HG02870 (cell line): ENCODE results near the gene MIS18A.

Experiments
- ATAC-seq: cut with Tn5 transposase; IDR thresholded peaks from one replicate; pipeline ENCODE4 v1.9.1; 2021; ENCODE audit warnings: mild to moderate bottlenecking, moderate library complexity; ENCODE audit not compliant: unreplicated experiment

The MIS18A gene

GRCh38 chr21:32256873-32257620 lies 21.8 kb downstream of the MIS18A start:
- ATAC-seq, result no peak

GRCh38 chr21:32256251-32256650 lies 22.6 kb downstream of the MIS18A start:
- ATAC-seq, result no peak

- no peak for ATAC-seq
These were observed 25.6 kb downstream of the MIS18A start for GRCh38 chr21:32253215-32253641.

GRCh38 chr21:32252136-32252535 lies 26.7 kb downstream of the MIS18A start:
- no peak for ATAC-seq

GRCh38 chr21:32249511-32250280 lies 29.2 kb downstream of the MIS18A start:
- ATAC-seq, result no peak

DNA sequence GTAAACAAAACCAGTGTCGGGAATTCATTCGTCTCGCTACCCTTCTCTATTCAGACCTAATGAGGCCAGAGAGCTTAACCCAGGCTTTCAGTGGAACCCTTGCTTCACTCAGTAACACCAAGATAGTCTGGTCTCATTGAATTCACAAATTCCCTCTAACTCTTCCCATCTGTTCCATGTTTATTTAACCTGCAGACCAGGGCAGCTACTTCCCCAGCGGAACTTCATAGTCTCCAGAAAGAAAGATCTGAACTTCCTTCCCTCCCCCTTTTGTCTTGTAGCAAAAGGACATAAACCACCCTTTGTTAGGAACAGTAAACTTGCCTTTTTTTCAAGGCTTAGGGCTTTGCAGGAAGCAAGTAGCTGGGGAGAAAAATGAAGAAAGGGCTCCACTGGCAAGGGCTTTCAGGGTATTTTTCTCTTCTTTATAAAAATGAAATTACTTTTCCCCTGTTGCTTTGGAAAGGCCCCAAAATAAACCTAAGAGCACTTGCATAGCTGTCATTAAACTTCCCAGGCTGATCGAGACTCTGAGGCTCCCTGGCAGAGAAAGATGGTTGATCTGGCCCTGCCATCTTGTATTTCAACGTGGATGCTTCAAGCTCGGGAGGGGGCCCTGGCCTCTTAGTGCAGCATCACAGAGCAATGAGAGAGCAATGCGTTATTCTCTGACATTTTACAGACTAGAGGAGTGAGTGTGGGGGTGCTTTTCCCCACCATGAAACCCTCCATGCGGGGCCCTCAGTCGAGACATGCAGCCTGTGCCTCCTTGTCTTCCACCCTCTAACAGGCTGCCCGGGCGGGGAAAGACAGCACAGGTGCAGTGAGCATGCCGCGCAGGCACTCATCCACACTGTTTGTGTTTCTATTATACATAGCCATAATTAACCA lies 30.0 kb downstream of the MIS18A start:
- no peak for ATAC-seq

DNA sequence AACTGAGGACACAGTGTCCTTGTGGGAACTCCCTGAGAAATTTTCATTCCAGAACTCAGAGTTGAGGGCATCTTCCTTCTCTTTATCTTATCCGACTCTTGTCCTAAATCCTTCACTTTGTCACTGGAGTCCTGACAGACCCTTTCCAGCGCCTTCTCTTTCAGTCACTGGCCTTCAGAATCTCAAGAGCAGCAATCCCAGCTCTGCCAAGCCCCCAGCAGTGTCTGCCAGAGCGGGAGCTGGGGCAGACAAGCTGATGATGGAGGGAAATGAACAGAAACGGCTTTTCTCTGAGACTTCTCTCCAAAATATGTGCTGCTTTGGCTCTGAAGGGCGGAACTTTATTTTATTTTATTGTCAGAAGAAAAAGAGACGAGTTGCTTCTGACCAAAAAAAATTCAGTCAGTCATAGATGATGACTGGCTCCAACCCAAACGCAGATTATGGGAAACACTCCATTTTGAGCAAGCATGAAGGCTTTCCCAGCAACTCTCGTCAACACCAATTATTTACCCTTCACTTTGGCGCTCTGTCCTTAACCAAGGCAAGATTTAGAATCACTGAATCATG lies 32.2 kb downstream of the MIS18A start:
- ATAC-seq, result no peak

DNA sequence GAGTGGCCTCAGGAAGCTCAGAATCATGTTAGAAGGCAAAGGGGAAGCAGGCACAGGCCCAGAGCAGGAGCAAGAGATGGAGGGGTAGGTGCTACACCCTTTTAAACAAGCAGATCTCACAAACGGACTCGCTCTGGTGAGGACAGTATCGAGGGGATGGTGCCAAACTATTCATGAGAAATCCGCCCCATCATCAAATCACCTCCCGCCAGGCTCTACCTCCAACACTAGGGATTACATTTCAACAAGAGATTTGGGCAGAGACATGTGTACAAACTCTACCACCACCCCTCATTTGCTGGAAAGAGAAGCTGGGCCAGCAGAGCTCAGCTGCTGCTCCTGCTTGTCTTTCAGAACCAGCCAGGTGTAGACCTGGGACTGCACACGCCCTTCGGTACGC lies 32.9 kb downstream of the MIS18A start:
- ATAC-seq, result no peak

- peak; percentile 89 for ATAC-seq
These were observed 37.8 kb downstream of the MIS18A start for GRCh38 chr21:32240851-32241687.

- no peak for ATAC-seq
These were observed 39.3 kb downstream of the MIS18A start for GRCh38 chr21:32239551-32239950.

- ATAC-seq, result no peak
These were observed 40.8 kb downstream of the MIS18A start for GRCh38 chr21:32238063-32238462.

DNA sequence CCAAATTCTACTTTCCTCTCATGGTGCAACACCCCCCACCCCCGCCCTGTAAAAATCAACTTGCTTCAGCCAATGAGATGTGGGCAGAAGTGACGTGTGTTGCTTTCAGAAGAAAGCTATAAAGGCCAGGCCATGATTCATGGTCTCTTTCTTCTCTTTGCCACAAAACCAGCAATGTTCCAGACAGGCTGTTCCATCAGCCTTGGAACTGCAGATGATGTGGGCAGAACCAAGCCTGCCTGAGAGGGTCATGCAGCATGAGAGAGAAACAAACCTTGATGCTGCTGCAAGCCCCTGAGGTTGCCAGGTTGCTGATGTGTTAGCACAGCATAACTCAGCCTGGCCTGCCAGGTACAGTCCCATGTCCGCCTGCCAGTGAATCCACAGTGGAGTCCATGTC lies 41.8 kb downstream of the MIS18A start:
- no peak for ATAC-seq

DNA sequence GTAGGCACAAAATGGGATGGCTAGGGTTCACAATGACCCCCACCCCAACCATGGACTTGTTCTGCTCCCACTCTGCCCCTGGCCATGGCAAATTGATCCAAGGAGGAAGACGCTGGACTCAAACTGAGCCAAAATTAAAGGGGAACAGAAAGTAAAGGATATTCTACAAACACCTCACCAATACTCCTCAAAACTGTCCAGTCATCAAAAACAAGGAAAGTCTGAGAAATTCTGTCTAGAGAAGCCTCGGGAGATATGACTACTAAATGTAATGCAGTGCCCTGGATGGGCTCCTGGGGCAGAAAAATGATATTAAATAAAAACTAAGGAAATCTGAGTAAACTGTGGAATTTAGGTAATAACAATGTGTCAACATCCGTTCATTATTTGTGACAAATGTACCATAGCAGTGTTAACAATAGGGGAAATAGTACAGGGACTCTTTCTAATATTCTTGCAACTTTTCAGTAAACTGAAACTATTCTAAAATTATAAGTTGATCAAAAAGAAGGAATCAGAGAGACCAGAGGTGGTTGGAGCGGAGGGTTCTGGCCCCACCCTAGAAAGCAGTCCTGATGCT lies 45.0 kb downstream of the MIS18A start:
- ATAC-seq, result no peak

DNA sequence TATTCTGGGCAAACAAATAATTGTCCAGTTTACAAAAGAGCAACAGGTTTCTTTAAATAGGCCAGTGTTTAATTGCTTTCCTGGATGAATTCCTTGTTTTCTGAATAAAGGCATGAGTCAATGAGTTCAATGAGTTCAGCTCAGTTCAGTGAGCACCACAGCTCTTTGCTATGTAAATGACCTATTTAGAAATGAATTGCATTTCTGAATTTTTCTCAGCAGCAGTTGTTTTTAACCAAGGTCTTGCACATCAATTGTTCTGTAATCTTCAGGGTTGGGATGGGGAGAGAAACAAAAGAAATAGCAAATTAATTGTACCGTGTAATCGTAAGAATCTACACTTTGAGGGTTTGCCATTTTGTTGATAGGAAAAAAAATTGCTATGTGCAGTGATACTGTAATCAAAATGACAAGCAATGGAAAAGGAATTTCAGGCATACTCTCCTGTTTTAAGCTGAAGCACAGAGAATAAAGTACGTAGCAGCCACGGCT lies 45.7 kb downstream of the MIS18A start:
- no peak for ATAC-seq

- ATAC-seq, result no peak
These were observed 52.4 kb downstream of the MIS18A start for GRCh38 chr21:32226444-32226843.
